ENCODE measurements around the gene LRIT1.

Gene LRIT1

DNA sequence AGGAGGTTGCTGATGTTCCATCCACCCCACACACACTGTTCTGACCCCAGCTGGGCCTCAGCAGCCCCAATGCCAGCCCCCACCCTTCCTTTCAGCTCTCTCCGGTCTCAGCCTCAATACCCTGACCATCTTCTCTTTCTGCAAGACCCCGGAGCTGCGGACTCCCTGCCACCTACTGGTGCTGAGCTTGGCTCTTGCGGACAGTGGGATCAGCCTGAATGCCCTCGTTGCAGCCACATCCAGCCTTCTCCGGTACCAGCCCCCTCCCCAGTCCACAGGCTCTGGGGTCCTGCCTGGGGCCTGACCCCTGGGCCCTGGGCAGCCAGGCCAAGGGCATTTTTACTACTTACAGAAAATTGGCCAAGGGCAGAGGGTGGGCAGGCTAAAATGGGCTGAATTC, 6.2 kb upstream of the LRIT1 start:
- H3K9ac ChIP-seq (ENCODE audit: low read depth, low read length): no peak overlapping the region
- no peaks in the 10 kb centered on the region for H3K36me3 ChIP-seq (ENCODE audit: control insufficient read depth, insufficient read depth, low read length)
- H3K27ac ChIP-seq (ENCODE audit: low read depth, low read length): no peak overlapping the region
- H3K9me3 ChIP-seq (ENCODE audit: control insufficient read depth, insufficient read depth, low read length): no peaks in the 10 kb centered on the region
- no peak overlapping the region for H3K4me3 ChIP-seq (ENCODE audit: low read depth, low read length)
- H3K27me3 ChIP-seq (ENCODE audit: control insufficient read depth, insufficient read depth, low read length): no peaks in the 10 kb centered on the region
- H3K4me1 ChIP-seq (ENCODE audit: control insufficient read depth, insufficient read depth, low read length): no peaks in the 10 kb centered on the region

DNA sequence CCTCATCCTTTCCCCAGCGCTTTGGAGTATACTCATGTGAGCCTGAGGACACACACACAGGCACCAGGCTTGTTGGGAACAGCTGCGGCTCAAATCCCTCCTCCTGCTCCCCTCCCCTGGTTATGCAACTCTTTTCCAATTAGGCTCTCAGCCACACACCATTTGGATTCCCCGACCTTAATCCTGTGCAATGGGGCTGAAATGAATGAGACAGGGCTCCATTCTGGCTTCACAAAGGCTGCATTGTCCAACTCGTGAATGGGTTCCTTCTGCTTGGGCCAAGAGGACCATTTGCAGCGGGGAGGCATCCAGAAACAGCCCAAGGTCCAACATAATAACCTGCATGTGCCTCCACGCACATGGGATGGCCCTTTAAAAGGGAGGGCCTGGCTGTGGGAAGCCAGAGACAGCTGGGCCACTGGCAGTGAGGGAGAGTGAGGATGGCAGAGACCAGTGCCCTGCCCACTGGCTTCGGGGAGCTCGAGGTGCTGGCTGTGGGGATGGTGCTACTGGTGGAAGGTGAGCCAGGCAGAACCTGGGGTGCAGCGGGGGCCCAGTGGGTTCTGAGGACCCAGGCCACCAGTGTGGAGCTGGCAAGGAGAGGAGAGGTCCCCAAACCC, 3.4 kb upstream of the LRIT1 start, which contains the start of gene RGR:
RGR (plus strand) TSS at position 403 of the 620 bp plus-strand sequence; CDS start at position 441, 38 bp downstream.
- Histone ChIP-seq H3K4me3 (ENCODE audit: low read depth, low read length) (no peak within 1 kb of the TSS), H3K9ac (ENCODE audit: low read depth, low read length) (no peak within 1 kb of the TSS), H3K36me3 (ENCODE audit: control insufficient read depth, insufficient read depth, low read length) (no peaks in the 10 kb centered on the region), H3K27me3 (ENCODE audit: control insufficient read depth, insufficient read depth, low read length) (no peaks in the 10 kb centered on the region), H3K9me3 (ENCODE audit: control insufficient read depth, insufficient read depth, low read length) (no peaks in the 10 kb centered on the region), H3K27ac (ENCODE audit: low read depth, low read length) (no peak within 1 kb of the TSS), H3K4me1 (ENCODE audit: control insufficient read depth, insufficient read depth, low read length) (no peaks in the 10 kb centered on the region)

DNA sequence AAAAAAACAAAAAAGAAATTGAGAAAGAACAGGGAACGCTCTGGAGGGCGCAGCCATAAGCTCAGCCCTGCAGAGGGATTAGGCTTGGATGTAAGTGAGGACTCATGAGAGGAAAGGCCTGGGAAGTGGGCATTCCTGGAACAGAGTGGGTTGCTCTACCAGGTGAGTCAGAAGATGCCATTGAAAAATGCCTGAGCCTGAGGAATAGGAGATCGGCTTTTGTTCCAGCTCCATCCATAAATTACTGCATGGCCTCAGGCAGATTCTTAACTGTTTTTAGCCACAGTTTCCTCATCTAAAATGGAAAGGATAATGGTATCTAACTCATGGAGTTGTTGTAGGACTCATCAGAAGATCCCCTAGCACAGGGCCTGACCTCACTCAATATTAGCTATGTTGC, 2.4 kb upstream of the LRIT1 start:
- H3K4me3 ChIP-seq (ENCODE audit: low read depth, low read length): no peak overlapping the region
- H3K9ac ChIP-seq (ENCODE audit: low read depth, low read length): no peak overlapping the region
- H3K27me3 ChIP-seq (ENCODE audit: control insufficient read depth, insufficient read depth, low read length): no peaks in the 10 kb centered on the region
- H3K36me3 ChIP-seq (ENCODE audit: control insufficient read depth, insufficient read depth, low read length): no peaks in the 10 kb centered on the region
- no peaks in the 10 kb centered on the region for H3K9me3 ChIP-seq (ENCODE audit: control insufficient read depth, insufficient read depth, low read length)
- no peak overlapping the region for H3K27ac ChIP-seq (ENCODE audit: low read depth, low read length)
- H3K4me1 ChIP-seq (ENCODE audit: control insufficient read depth, insufficient read depth, low read length): no peaks in the 10 kb centered on the region

DNA sequence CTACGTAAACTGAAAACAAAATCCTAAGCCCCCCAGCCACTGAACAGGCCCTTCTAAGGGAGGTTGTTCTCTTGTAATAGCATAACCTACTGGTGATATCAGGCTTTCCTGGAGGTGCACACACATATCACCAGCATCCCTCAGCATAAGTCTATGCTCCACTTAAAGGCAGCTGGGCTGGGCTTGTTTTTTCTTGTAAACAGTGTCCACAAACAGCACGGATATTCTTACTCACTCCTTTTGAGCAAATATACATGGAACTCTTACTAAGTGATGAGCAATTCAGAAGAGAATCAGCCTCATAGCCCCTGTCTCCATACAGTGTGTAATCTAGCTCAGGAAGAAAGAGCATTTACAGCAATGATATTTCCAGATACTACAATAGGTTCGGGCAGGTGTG, 2.4 kb downstream of the LRIT1 start:
- Histone ChIP-seq H3K4me1 (ENCODE audit: control insufficient read depth, insufficient read depth, low read length) (no peaks in the 10 kb centered on the region), H3K9ac (ENCODE audit: low read depth, low read length) (no peak overlapping the region), H3K9me3 (ENCODE audit: control insufficient read depth, insufficient read depth, low read length) (no peaks in the 10 kb centered on the region), H3K4me3 (ENCODE audit: low read depth, low read length) (no peak overlapping the region), H3K27ac (ENCODE audit: low read depth, low read length) (no peak overlapping the region), H3K27me3 (ENCODE audit: control insufficient read depth, insufficient read depth, low read length) (peaks cover 6% of the 10 kb centered on the region), H3K36me3 (ENCODE audit: control insufficient read depth, insufficient read depth, low read length) (no peaks in the 10 kb centered on the region)

DNA sequence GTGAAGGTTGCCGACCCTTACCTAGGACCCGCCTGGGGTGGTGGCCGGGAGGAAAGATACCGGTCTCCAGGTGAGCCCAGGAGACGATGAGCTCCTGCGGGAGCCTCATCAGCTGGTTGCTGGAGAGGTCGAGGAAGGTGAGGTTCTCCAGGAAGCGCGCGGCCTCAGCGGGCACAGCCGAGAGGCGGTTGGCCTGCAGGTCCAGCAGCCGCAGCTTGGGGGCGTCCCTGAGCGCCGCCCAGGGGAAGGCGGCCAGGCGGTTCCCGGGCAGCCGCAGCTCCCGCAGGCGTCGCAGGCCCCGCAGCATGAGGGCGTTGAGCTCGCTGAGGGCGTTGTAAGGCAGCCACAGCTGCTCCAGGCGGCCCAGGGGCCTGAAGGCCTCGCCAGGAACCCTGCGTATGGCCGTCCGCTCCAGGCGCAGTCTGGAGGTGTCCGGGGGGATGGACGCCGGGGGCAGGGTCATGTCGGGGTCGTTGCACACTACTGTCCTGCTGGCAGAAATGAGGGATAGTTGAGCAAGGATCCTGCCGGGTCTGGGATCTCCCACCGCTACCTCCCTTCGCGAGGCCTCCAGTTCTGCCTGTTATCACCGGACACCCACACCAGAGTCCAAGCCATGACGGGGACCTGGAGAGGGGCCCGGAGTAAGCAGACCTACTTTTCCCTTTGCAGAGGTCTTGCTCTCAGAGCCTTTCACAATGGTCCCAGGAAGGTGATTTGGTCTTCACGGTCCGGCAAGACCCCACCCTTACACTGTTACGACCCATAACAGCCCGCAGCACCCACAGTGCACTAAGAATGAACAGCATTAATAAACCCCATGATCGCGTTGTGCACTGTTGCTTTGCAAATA, 3.9 kb downstream of the LRIT1 start:
- Histone ChIP-seq H3K36me3 (ENCODE audit: control insufficient read depth, insufficient read depth, low read length) (no peaks in the 10 kb centered on the region), H3K27me3 (ENCODE audit: control insufficient read depth, insufficient read depth, low read length) (peaks cover 6% of the 10 kb centered on the region), H3K4me1 (ENCODE audit: control insufficient read depth, insufficient read depth, low read length) (no peaks in the 10 kb centered on the region), H3K27ac (ENCODE audit: low read depth, low read length) (no peak overlapping the region), H3K4me3 (ENCODE audit: low read depth, low read length) (no peak overlapping the region), H3K9me3 (ENCODE audit: control insufficient read depth, insufficient read depth, low read length) (no peaks in the 10 kb centered on the region), H3K9ac (ENCODE audit: low read depth, low read length) (no peak overlapping the region)

DNA sequence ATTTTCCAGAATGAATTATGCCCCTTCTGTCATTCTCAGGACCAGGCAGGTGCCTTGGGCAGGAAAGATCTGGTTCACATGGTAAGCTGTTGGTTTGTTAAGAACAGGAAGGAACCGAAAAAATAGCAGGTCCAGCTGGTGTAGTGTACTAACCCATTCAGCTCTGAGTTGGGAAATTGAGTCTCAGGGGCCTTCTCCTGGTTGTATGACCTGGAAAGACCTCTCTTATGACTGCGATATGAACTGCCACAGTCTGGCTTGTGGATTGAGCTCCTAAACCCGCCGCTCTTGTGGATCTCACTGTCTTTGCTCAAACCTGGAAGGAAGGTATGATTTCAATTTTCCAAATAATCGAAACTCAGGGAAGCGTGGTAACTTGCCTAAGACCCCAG, 4.5 kb downstream of the LRIT1 start:
- Histone ChIP-seq H3K27me3 (ENCODE audit: control insufficient read depth, insufficient read depth, low read length) (peaks cover 6% of the 10 kb centered on the region), H3K36me3 (ENCODE audit: control insufficient read depth, insufficient read depth, low read length) (no peaks in the 10 kb centered on the region), H3K9ac (ENCODE audit: low read depth, low read length) (no peak overlapping the region), H3K4me3 (ENCODE audit: low read depth, low read length) (no peak overlapping the region), H3K27ac (ENCODE audit: low read depth, low read length) (no peak overlapping the region), H3K4me1 (ENCODE audit: control insufficient read depth, insufficient read depth, low read length) (no peaks in the 10 kb centered on the region), H3K9me3 (ENCODE audit: control insufficient read depth, insufficient read depth, low read length) (no peaks in the 10 kb centered on the region)

DNA sequence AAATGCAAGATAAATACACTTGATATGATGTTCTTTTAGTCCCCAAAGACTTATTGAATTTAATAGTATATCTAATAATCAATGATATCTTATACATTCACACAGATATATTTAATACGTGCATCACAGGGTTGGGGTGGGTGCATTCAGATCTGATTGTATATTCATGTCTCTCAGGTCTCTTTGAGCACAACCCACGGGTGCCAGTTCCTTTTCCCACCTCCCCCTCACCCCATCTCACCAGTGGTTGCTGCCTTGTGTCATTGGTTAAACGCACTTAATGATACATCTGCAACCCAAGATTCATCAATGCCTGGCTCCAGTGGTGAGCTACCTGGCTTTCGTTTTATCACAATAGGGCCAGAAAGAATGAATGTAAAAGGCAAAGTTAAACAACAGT, 6.2 kb downstream of the LRIT1 start:
- Histone ChIP-seq H3K4me1 (ENCODE audit: control insufficient read depth, insufficient read depth, low read length) (no peaks in the 10 kb centered on the region), H3K36me3 (ENCODE audit: control insufficient read depth, insufficient read depth, low read length) (no peaks in the 10 kb centered on the region), H3K27ac (ENCODE audit: low read depth, low read length) (no peak overlapping the region), H3K4me3 (ENCODE audit: low read depth, low read length) (no peak overlapping the region), H3K27me3 (ENCODE audit: control insufficient read depth, insufficient read depth, low read length) (peaks cover 6% of the 10 kb centered on the region), H3K9ac (ENCODE audit: low read depth, low read length) (no peak overlapping the region), H3K9me3 (ENCODE audit: control insufficient read depth, insufficient read depth, low read length) (no peaks in the 10 kb centered on the region)

DNA sequence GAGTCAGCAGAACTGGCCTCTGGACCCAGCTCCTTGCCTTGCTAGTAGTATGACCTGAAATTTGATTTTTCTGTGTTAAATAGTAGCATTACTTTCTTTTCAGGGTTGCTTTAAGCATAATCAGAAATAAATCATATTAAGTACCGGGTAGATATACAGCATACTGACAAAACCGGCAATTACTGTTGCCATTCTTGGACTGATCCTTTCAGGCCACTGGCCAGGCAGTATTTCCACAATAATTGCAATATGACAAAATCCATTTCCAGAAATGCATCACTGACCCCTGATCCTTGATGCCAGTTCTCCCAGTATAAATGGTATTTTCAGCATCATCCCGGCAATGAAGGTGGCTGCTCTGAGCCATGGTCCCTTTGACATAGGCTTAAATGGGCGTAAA, 6.9 kb downstream of the LRIT1 start:
- no peak overlapping the region for H3K9ac ChIP-seq (ENCODE audit: low read depth, low read length)
- no peak overlapping the region for H3K27ac ChIP-seq (ENCODE audit: low read depth, low read length)
- H3K4me1 ChIP-seq (ENCODE audit: control insufficient read depth, insufficient read depth, low read length): no peaks in the 10 kb centered on the region
- no peak overlapping the region for H3K4me3 ChIP-seq (ENCODE audit: low read depth, low read length)
- no peaks in the 10 kb centered on the region for H3K9me3 ChIP-seq (ENCODE audit: control insufficient read depth, insufficient read depth, low read length)
- no peaks in the 10 kb centered on the region for H3K36me3 ChIP-seq (ENCODE audit: control insufficient read depth, insufficient read depth, low read length)
- peaks cover 6% of the 10 kb centered on the region for H3K27me3 ChIP-seq (ENCODE audit: control insufficient read depth, insufficient read depth, low read length)

DNA sequence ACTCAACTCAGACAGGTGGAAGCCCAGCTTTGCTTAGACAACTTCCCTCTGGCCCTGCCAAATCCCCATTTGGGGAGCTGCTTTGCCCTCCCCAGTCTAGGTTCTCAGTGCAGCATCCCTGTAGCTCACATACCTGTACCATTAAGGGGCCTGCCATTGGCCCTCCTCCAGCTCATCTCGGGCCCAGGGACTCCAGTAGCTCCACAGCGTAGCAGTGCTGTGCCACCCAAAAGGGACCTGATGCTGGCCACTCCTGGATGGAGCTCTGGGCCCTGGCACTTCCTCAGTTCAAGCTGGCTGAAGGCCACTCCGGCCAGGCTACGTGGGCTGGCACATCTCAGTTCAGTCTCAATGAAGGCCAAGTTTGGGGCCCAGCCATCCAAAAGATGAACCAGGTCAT, 7.4 kb downstream of the LRIT1 start:
- Histone ChIP-seq H3K9ac (ENCODE audit: low read depth, low read length) (no peak overlapping the region), H3K36me3 (ENCODE audit: control insufficient read depth, insufficient read depth, low read length) (no peaks in the 10 kb centered on the region), H3K27ac (ENCODE audit: low read depth, low read length) (no peak overlapping the region), H3K4me1 (ENCODE audit: control insufficient read depth, insufficient read depth, low read length) (no peaks in the 10 kb centered on the region), H3K9me3 (ENCODE audit: control insufficient read depth, insufficient read depth, low read length) (no peaks in the 10 kb centered on the region), H3K4me3 (ENCODE audit: low read depth, low read length) (no peak overlapping the region), H3K27me3 (ENCODE audit: control insufficient read depth, insufficient read depth, low read length) (peaks cover 6% of the 10 kb centered on the region)

DNA sequence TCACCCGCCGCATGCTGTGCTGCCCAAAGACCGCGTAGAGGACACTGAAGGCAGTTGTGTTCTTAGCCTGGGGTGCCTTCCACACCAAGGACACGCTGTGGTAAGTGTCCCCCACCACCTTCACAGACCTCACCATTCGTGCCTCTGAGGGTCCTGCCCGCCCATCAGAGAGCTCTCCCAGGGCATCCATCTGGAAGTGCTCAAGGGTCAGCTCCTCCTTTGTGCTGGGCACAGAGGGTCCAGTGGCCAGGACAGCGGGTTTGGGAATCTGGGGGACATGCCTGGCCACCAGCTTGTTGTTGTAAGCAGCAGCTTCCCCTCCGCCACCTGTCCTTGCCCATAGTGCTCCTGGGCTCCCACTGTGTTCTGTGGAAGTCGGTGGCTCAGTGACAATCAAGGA, 9.0 kb downstream of the LRIT1 start:
- no peaks in the 10 kb centered on the region for H3K36me3 ChIP-seq (ENCODE audit: control insufficient read depth, insufficient read depth, low read length)
- H3K9ac ChIP-seq (ENCODE audit: low read depth, low read length): no peak overlapping the region
- no peak overlapping the region for H3K27ac ChIP-seq (ENCODE audit: low read depth, low read length)
- no peaks in the 10 kb centered on the region for H3K4me1 ChIP-seq (ENCODE audit: control insufficient read depth, insufficient read depth, low read length)
- H3K9me3 ChIP-seq (ENCODE audit: control insufficient read depth, insufficient read depth, low read length): no peaks in the 10 kb centered on the region
- H3K27me3 ChIP-seq (ENCODE audit: control insufficient read depth, insufficient read depth, low read length): peaks cover under 1% of the 10 kb centered on the region; the same call in 1 of the 2 replicates
- H3K4me3 ChIP-seq (ENCODE audit: low read depth, low read length): no peak overlapping the region

DNA sequence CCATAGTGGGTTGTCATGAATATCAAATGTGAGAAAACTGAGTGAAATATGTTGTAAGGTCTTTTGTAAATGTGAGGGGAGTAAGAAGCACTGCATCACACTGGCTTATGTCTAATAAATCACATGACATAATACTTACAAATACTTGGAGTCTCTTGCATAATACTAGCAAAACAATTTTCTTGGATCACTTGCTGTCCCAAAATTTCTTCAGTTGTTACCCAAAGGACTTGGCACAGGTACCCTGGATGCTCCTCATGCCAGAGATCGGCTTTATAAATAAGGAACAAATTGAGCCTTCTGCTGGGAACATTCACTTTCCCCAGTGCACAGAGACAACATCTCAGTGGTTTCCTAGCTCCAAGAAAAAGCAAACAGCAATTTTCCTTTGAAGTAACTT, 11.0 kb downstream of the LRIT1 start:
- no peak overlapping the region for H3K4me3 ChIP-seq (ENCODE audit: low read depth, low read length)
- H3K9me3 ChIP-seq (ENCODE audit: control insufficient read depth, insufficient read depth, low read length): no peaks in the 10 kb centered on the region
- H3K9ac ChIP-seq (ENCODE audit: low read depth, low read length): no peak overlapping the region
- no peaks in the 10 kb centered on the region for H3K36me3 ChIP-seq (ENCODE audit: control insufficient read depth, insufficient read depth, low read length)
- no peaks in the 10 kb centered on the region for H3K4me1 ChIP-seq (ENCODE audit: control insufficient read depth, insufficient read depth, low read length)
- H3K27ac ChIP-seq (ENCODE audit: low read depth, low read length): no peak overlapping the region
- no peaks in the 10 kb centered on the region for H3K27me3 ChIP-seq (ENCODE audit: control insufficient read depth, insufficient read depth, low read length)
